GM10248 (cell line): Measurements from ENCODE around the gene AKR7A3.

Experiments
- CTCF ChIA-PET: fragments of 300-600 bp; sonication (Branson Sonifier 250); formaldehyde crosslinking; extraction: SDS; loops from one replicate; lab custom pipeline; 2021; ENCODE audit warnings: antibody characterized with exemption; lab: Yijun Ruan, JAX
- POLR2A ChIA-PET: fragments of 350-650 bp; sonication (Branson Sonifier 250); formaldehyde crosslinking; extraction: SDS; loops from one replicate; lab custom pipeline; 2020; ENCODE audit warnings: antibody characterized with exemption; lab: Yijun Ruan, JAX
- DNase-seq: peaks from one replicate; pipeline ENCODE4 v3.0.0; 2012; ENCODE audit errors: extremely low spot score
- TF ChIP-seq, protein P1 (sequence below): IDR thresholded peaks from 2 replicates; pipeline ENCODE4 v1.5.1; 2012; ENCODE audit warnings: mild to moderate bottlenecking, low read depth; ENCODE audit errors: extremely low read depth, missing control alignments, control extremely low read depth

AKR7A3 gene

DNA sequence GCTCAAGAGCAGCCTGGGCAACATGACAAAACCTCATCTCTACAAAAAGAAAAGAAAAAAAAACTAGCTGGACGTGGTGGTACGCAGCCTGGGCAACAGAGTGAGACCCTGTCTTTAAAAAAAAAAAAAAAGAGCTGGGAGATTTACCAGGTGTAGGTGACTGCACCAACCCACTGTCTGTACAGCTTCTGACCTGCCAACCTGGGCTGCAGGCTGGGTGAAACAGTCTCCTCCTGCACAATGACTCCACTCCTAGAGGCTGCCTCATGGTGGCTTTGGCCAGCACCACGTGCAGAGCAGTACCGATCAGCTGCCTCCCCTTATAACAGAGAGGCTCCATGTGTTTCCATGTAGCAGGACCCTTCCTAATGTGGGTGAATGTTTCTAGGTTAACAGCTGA is 33.3 kb downstream of the AKR7A3 start:
- POLR2A ChIA-PET, result interaction anchor here (0.6 to 0.8 kb wide), 3 partner anchors 10 to 1718 kb away, joined by 3 to 6 read pairs (median 4); no protein-coding TSS in a partner anchor
- DNase-seq, result no peak
- TF ChIP-seq, protein P1, sequence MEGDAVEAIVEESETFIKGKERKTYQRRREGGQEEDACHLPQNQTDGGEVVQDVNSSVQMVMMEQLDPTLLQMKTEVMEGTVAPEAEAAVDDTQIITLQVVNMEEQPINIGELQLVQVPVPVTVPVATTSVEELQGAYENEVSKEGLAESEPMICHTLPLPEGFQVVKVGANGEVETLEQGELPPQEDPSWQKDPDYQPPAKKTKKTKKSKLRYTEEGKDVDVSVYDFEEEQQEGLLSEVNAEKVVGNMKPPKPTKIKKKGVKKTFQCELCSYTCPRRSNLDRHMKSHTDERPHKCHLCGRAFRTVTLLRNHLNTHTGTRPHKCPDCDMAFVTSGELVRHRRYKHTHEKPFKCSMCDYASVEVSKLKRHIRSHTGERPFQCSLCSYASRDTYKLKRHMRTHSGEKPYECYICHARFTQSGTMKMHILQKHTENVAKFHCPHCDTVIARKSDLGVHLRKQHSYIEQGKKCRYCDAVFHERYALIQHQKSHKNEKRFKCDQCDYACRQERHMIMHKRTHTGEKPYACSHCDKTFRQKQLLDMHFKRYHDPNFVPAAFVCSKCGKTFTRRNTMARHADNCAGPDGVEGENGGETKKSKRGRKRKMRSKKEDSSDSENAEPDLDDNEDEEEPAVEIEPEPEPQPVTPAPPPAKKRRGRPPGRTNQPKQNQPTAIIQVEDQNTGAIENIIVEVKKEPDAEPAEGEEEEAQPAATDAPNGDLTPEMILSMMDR, result no peak
- CTCF ChIA-PET, result interaction anchor here (1.4 to 1.5 kb wide), 2 partner anchors 14 to 407 kb away, joined by 3 to 9 read pairs; no protein-coding TSS in a partner anchor

DNA sequence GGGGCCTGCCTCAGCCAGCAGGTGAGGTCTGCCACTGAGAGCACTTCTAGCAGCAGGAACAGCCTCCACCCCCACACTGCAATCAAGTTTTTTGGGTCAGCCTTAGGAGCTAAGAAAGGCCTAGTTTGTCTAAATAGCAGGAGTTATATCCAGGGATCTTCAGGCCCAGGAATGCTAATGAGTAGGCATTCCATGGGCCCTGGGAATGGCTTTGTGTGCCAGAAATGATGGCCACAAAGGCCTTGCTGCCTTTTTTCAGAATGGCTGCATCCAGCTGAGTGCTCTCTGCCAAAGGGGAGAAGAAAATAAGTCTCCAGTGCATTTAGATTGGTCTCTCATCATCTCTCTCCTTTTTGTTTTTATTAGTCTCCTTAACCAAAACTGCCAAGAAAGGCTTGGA is 34.2 kb downstream of the AKR7A3 start:
- TF ChIP-seq, protein P1, result no peak
- DNase-seq, result no peak
- ChIA-PET CTCF (interaction anchor here (0.9 to 1.5 kb wide), 2 partner anchors 13 to 398 kb away, joined by 3 to 9 read pairs; no protein-coding TSS in a partner anchor), POLR2A (interaction anchor here (0.8 kb wide), 1 partner anchor 1717 kb away, joined by 6 read pairs; no protein-coding TSS in a partner anchor)

DNA sequence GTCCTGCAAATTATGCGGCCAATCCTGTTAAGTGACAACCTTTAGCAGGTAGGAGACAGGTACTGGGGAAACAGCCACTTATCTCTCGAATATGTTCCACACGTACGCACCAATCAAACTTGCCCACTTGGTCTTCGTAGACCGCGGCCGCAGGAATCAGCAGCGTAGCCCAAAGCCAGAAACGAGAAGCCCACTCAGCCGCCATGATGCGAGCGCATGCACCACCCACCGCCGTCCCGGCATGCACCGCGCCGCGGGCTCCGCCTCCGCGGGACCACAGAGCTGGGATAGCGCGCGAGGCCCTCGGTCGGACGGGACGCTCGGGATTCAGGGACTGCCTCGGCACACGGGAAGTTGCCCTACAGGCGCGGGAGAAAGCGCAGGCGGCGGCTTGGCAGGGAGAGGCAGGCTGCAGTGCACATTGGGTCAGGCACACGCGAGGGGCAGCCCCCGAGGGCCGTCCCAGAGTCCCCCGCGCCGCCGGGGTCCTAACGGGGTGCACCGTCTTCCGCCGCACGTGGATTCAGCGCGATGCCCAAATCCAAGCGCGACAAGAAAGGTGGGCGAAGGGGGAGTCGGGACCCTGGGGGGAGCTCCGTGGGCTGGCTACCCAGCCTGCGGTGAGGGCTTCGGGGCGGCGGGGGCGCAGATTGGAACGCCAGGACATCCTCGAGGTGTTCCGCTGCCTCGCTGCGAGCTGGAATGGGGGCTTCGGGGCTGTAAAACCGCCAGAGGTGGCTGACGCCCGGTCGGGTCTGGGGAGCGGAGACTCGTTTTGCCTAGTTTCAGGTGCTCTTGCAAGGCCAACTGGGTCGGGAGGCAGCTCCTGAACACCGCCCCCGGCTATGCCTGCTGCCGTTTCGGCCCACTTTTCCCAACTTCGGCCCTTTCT is 37.0 kb downstream of the AKR7A3 start, which contains the start of the genes EMC1 and MRTO4:
TSS of gene EMC1 (minus strand) at position 220 of the 892 bp plus-strand sequence. CDS start at position 205, 15 bp downstream.
TSS of gene MRTO4 (plus strand) at position 501 of the 892 bp plus-strand sequence. CDS start at position 532, 31 bp downstream.
- DNase-seq, result peak; percentile 96
- TF ChIP-seq, protein P1, result no peak
- CTCF ChIA-PET, result interaction anchor here (1.0 to 2.4 kb wide), 5 partner anchors 10 to 18 kb away, joined by 3 to 21 read pairs (median 5); no protein-coding TSS in a partner anchor
- POLR2A ChIA-PET, result no interaction called here

DNA sequence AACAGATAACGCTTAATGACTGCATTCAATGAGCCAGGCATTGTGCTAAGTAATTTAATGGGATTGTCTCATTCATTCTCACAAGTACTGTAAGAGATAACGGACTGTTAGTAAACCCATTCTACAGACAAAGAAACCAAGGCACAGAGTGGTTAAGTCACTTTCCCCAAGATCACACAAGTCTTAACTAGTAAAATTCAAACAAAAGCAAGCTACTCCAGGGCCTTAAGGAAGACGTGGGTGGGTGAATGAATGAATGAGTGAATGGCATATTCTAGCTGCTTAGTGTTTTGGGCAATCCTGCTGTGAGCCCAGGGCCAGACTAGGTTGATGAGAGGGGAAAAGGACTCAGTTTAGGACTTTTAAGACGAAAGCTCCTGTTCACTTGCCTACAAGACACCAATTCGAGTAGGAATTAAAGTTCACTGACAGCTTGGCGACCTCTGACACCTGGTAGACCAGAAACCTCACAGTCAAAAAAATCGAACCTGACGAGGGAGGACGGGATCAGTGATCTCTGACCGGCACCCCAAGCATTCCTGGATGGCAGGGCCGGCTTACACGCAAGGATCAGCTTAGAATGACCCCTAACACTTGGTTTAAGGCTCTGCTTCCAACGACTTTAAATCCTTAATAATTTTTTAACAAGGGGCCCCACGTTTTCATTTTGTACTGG is 37.8 kb downstream of the AKR7A3 start:
- DNase-seq, result no peak
- POLR2A ChIA-PET, result no interaction called here
- CTCF ChIA-PET, result interaction anchor here (1.0 to 2.4 kb wide), 4 partner anchors 9 to 17 kb away, joined by 3 to 21 read pairs (median 6); no protein-coding TSS in a partner anchor

DNA sequence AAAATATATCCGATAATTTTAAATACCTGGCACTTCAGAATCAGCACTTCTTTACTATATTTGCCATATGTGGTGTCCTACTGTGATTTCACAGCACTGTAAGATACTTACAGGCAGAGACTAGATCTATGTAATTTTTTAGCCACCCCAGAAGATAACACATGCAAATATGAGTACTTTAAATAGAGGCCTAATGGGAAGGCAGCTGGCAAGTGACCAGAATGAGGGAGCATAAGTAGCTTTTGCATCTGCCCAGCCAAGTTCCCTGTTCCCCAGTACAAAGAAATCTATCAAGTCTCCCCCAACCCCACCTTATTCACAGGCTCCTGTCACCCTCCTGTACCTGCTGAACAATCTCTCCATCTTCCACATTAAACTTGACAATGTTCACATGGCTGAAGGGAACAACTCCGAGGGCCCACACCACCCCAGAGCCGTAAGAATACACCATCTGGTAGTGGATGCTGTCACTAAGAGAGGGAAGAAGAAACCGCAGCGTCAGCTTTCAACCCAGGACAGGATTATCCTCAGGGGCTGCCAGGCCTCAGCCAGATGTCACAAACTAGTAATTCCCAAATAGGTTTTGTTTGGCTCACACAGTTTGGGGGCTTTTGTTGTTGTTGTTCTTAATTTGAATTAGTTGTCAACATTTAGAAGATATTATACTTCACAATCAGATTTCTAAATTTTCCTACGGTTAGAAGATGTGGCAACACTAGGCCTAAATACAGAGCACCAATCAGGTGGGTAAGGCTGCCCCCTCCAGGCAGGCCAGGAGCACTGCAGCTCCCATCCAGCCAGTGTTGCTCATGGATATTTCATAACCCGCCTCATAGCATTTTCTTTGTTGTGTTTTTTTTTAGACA is 47.7 kb downstream of the AKR7A3 start:
- TF ChIP-seq, protein P1, result peak; percentile 97
- CTCF ChIA-PET, result interaction anchor here (0.7 to 6.1 kb wide), 38 partner anchors 8 to 643 kb away, joined by 3 to 42 read pairs (median 4); partner anchors contain the start of genes EMC1 and MRTO4
- POLR2A ChIA-PET, result no interaction called here
- DNase-seq, result peak; percentile 81

More for the DNA sequence above, 37.8 kb downstream of the AKR7A3 start:
- TF ChIP-seq, protein P1, result no peak
